NCI-H1417 (cell line): ENCODE measurements around the gene SPAG4.
A peak's percentile ranks its signal among the peaks of the same experiment; 100 is the strongest.

Experiments used
- DNase-seq, 3 experiments: peaks; one replicate each; lab custom pipeline; 2025; lab: John Stamatoyannopoulos, UW

The SPAG4 gene

GRCh38 chr20:35657271-35657670 lies 41.6 kb downstream of the SPAG4 start:
- DNase-seq, result no peak

- DNase-seq, result no peak
These were observed 44.7 kb downstream of the SPAG4 start for GRCh38 chr20:35660122-35660937.

GRCh38 chr20:35661053-35661452 lies 45.4 kb downstream of the SPAG4 start:
- DNase-seq, result no peak

- DNase-seq, result no peak
These were observed 46.3 kb downstream of the SPAG4 start for GRCh38 chr20:35661908-35662307.

- DNase-seq, result no peak
These were observed 46.9 kb downstream of the SPAG4 start for GRCh38 chr20:35662551-35662950.

- peak; percentile 50 to 88 (median 85) for DNase-seq
These were observed 48.2 kb downstream of the SPAG4 start for GRCh38 chr20:35663516-35664465.

GRCh38 chr20:35664466-35665206 lies 49.0 kb downstream of the SPAG4 start, which contains the start of the genes CPNE1 and RBM12:
CPNE1 (minus strand) TSS chr20:35664900; CDS start chr20:35632923, 31,977 bp downstream.
RBM12 (minus strand) TSS chr20:35664900; CDS start chr20:35655322, 9,578 bp downstream.
- DNase-seq, result peak; percentile 91 to 97 (median 97)

- no peak for DNase-seq
These were observed 50.3 kb downstream of the SPAG4 start for GRCh38 chr20:35665949-35666288.

GRCh38 chr20:35669221-35669620 lies 53.6 kb downstream of the SPAG4 start:
- no peak for DNase-seq

- DNase-seq, result no peak
These were observed 54.1 kb downstream of the SPAG4 start for GRCh38 chr20:35669681-35670080.
